Right atrium auricular region (tissue), 2 donors: ENCODE measurements around the gene ADGB. TPM values are rescaled to one million over a fixed set of nuclear protein-coding genes. Genes with fewer than 3 reads are reported as not detected.

ENCODE experiments used
- DNase-seq: peaks from one replicate; pipeline ENCODE4 v3.0.0-alpha.2; 2019; ENCODE audit warnings: low spot score
- H3K27ac ChIP-seq, 2 donors: fragments of 200-600 bp; sonication (generic); 1 replicate in 1 of 2; 2 replicates in 1 of 2; pipeline ENCODE4 v1.5.1; 2016 to 2019
- H3K27me3 ChIP-seq, 2 donors: fragments of 200-600 bp; sonication (generic); one replicate each; pipeline versions ENCODE4 v1.5.1 to v1.6.0; 2017 to 2019
- H3K36me3 ChIP-seq: fragments of 200-600 bp; sonication (generic); one replicate; pipeline ENCODE4 v1.5.1; 2016
- H3K4me1 ChIP-seq, 2 donors: fragments of 200-600 bp; sonication (generic); one replicate each; pipeline versions ENCODE4 v1.5.1 to v1.6.0; 2017 to 2019
- H3K4me3 ChIP-seq, 2 donors: fragments of 200-600 bp; sonication (generic); 1 replicate in 1 of 2; 2 replicates in 1 of 2; pipeline ENCODE4 v1.5.1; 2017 to 2019; ENCODE audit warnings: mild to moderate bottlenecking in 1 of 2, moderate library complexity in 1 of 2
- H3K9me3 ChIP-seq, 2 donors: fragments of 200-600 bp; sonication (generic); one replicate each; pipeline ENCODE4 v1.5.1; 2019
- total RNA-seq, 2 donors: library from RNA; depleted of rRNA; stranded (reverse); fragments of >200 nt; gene quantifications; one replicate each; pipeline ENCODE4 v1.1.0, GENCODE V29; 2016
- TF ChIP-seq, protein P1 (sequence below), 2 donors: fragments of 200-600 bp; sonication (generic); IDR thresholded peaks; one replicate each; pipeline ENCODE4 v1.5.1; 2019; ENCODE audit warnings: antibody characterized with exemption in 2 of 2

The ADGB gene
- total RNA-seq, 2 donors from 2014 or later = not detected

DNA sequence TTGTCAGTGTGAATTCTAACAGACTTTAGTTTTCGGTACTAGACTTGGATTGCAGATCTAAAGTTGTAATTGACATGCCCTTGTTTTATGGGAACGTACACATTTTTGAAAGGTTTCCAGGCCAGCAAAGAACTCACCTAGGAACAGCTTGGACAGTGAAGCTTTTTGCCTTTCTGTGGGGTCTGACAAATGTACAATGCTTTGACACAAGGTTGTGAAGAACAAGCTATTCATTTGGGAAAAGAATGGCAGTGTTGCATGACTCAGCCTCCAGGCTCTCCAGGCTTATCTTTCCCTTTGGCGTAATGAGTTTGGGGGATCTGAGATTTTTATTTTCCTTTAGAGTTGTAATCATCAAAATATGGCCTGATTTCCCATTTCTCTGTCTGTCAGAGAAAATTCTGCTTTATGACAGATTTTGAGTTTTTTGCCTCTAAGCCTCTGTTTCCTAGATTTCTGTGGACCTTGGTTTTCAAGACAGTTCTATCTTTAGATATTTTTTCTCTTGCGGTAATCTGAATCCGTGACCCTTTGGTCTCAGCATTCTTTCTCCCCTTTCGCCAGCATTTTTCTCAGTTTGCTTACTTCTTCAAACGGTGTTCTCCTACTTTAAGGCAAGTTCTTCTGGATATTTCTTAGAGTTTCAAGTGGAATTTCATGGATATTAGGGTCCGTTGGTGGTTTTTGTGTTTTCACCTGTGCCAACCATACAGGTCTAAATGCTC lies 221.0 kb downstream of the ADGB start:
- Histone ChIP-seq H3K4me1 (no peaks in the 10 kb centered on the region), H3K27me3 (no peaks in the 10 kb centered on the region), H3K9me3 (no peaks in the 10 kb centered on the region), H3K27ac (no peak overlapping the region), H3K36me3 (no peaks in the 10 kb centered on the region), H3K4me3 (no peak overlapping the region)
- no peak for DNase-seq
- TF ChIP-seq, protein P1, sequence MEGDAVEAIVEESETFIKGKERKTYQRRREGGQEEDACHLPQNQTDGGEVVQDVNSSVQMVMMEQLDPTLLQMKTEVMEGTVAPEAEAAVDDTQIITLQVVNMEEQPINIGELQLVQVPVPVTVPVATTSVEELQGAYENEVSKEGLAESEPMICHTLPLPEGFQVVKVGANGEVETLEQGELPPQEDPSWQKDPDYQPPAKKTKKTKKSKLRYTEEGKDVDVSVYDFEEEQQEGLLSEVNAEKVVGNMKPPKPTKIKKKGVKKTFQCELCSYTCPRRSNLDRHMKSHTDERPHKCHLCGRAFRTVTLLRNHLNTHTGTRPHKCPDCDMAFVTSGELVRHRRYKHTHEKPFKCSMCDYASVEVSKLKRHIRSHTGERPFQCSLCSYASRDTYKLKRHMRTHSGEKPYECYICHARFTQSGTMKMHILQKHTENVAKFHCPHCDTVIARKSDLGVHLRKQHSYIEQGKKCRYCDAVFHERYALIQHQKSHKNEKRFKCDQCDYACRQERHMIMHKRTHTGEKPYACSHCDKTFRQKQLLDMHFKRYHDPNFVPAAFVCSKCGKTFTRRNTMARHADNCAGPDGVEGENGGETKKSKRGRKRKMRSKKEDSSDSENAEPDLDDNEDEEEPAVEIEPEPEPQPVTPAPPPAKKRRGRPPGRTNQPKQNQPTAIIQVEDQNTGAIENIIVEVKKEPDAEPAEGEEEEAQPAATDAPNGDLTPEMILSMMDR (IDR thresholded peaks at IDR 0.05) = no peak

DNA sequence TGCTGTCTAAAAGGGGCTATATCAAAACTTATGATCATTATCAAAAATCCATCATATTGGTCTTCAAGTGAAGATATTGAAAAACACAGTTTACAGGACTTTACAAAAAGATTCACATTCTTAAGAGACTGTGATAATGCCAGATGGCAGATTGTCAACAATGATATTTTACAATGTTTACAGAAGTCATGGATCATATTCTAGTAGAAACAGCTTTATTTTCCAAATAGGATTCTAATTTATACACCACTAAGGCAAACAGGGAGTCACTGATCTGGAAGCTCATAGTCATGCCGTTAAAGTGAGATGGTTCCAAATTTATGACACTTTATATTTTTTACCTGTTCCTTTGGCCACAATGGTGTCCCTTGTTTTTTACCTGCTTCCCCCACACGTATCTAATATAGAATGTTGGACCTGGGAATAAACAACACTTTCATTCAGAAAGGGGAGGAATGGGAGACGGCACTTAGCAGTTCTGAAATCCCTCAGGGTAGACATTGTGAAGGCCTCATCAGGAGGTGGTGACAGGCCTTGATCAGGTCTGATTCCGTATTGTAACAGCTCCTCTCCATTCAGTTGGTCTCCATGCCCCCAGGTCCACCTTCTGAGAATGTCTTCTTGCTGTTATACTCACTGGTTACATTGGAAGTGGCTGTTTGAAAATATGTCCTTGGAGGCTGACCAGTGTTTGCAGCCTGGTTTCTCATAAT lies 228.6 kb downstream of the ADGB start:
- TF ChIP-seq, protein P1 (IDR thresholded peaks at IDR 0.05) = no peak
- Histone ChIP-seq H3K4me1 (no peaks in the 10 kb centered on the region), H3K27me3 (no peaks in the 10 kb centered on the region), H3K27ac (no peak overlapping the region), H3K36me3 (no peaks in the 10 kb centered on the region), H3K4me3 (no peak overlapping the region), H3K9me3 (no peaks in the 10 kb centered on the region)
- no peak for DNase-seq

DNA sequence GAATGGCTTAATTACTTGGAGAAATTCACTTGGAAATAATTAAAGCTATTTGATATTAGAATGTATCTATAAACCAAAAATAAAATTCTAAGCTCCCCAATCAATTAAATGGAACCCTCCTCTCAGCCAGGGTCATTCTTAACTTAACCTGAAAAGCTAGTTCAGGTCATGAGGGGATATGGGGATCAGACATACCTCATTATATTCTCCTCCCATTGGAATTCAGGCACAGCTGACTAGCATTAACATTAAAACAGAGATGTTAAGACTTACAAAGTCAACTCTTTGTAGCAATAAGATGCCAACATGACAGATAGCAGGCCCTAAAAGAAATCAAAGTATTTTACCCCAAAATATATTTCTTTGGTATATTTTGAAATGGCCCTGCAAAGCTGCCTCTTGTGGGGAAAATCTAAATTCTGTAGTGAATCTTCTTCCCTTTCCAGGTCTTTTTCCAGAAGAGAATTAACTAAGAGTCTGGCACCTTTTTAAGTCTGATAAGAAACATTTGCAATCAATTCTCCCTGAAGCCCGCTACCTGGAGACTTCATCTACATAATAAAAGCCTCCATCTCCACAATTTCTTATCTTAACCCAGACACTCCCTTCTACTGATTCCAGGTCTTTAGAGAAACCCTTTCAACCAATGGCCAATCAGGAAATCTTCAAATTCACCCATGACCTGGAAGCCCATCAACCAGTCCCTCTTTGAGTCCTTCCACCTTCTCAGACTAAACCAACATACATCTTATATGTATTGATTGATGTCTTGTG lies 231.2 kb downstream of the ADGB start:
- Histone ChIP-seq H3K27me3 (no peaks in the 10 kb centered on the region), H3K36me3 (no peaks in the 10 kb centered on the region), H3K4me3 (no peak overlapping the region), H3K27ac (no peak overlapping the region), H3K9me3 (no peaks in the 10 kb centered on the region), H3K4me1 (no peaks in the 10 kb centered on the region)
- TF ChIP-seq, protein P1 (IDR thresholded peaks at IDR 0.05) = no peak
- no peak for DNase-seq

DNA sequence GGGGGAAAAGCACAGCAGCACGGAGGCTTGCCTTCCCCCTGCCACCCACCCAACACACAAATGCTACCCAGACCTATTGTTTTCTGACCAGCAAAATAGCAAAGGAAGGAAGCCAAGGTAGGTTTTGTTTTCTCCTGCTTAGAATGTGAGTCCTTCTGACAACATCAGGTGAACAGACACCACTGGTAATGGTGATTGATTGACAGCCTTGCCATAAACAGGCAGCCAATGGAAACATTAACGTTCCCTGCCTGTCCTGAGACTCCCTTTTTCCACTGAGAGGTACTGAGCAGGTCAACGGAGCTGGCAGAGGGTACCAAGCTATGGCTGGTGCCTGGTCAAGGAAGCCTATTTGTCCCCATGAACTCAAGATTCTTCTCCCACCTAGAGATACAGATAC lies 234.4 kb downstream of the ADGB start:
- TF ChIP-seq, protein P1 (IDR thresholded peaks at IDR 0.05) = no peak
- H3K27ac ChIP-seq = no peak overlapping the region
- no peak overlapping the region for H3K4me3 ChIP-seq
- H3K9me3 ChIP-seq = no peaks in the 10 kb centered on the region
- no peaks in the 10 kb centered on the region for H3K36me3 ChIP-seq
- H3K27me3 ChIP-seq = no peaks in the 10 kb centered on the region
- H3K4me1 ChIP-seq = no peaks in the 10 kb centered on the region
- no peak for DNase-seq

DNA sequence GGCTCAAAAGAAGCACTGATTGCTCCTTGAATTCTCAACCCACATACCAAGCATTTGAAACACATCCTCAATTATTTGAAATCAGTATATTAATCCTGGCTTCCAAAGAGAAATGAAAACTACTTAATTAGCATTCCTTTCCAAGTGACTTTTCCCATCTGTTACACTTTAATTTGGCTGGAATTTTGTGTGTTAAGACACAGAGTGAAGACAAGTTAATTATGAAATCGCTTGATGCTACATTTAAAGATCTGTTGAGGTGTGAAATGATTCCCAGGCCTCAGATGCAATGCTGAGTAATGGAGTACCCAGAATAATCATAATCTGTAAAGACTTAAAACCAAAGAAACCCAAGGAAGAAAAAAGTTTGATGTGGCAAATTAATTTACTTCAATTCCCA lies 241.4 kb downstream of the ADGB start:
- Histone ChIP-seq H3K4me1 (no peaks in the 10 kb centered on the region), H3K4me3 (no peak overlapping the region), H3K36me3 (no peaks in the 10 kb centered on the region), H3K27me3 (no peaks in the 10 kb centered on the region), H3K9me3 (no peaks in the 10 kb centered on the region), H3K27ac (no peak overlapping the region)
- DNase-seq = no peak
- TF ChIP-seq, protein P1 (IDR thresholded peaks at IDR 0.05) = no peak
